NCI-H1694 (cell line): ENCODE measurements around the gene IL10RB.
A peak's percentile ranks its signal among the peaks of the same experiment; 100 is the strongest.
"Not testable (repeated sequence)": the region's sequence is repeated elsewhere in the genome, so short reads cannot be mapped to it uniquely, and the experiment has no call there.

Experiments used
- DNase-seq: peaks from one replicate; lab custom pipeline; 2025; lab: John Stamatoyannopoulos, UW

The IL10RB gene

GRCh38 chr21:33302055-33302454, 35.9 kb downstream of the IL10RB start:
- DNase-seq, result no peak

- no peak for DNase-seq
Observed at GRCh38 chr21:33302796-33303195, 36.6 kb downstream of the IL10RB start.

GRCh38 chr21:33305344-33305671, 39.1 kb downstream of the IL10RB start:
- DNase-seq, result no peak

- no peak for DNase-seq
Observed at GRCh38 chr21:33305938-33306337, 39.8 kb downstream of the IL10RB start.

- peak; percentile 99 for DNase-seq
Observed at GRCh38 chr21:33308586-33309490, 42.7 kb downstream of the IL10RB start.

GRCh38 chr21:33309778-33310177, 43.6 kb downstream of the IL10RB start:
- no peak for DNase-seq

- DNase-seq, result no peak
Observed at GRCh38 chr21:33312121-33312520, 46.0 kb downstream of the IL10RB start.

GRCh38 chr21:33313183-33313582, 47.0 kb downstream of the IL10RB start:
- no peak for DNase-seq

- no peak for DNase-seq
Observed at GRCh38 chr21:33313611-33314010, 47.4 kb downstream of the IL10RB start.

- DNase-seq, result no peak
Observed at GRCh38 chr21:33314111-33314510, 47.9 kb downstream of the IL10RB start.

- no peak for DNase-seq
Observed at GRCh38 chr21:33315946-33316710, 50.0 kb downstream of the IL10RB start.

GRCh38 chr21:33317145-33317544, 51.0 kb downstream of the IL10RB start:
- DNase-seq, result no peak

GRCh38 chr21:33317786-33318486, 51.8 kb downstream of the IL10RB start:
- no peak for DNase-seq

GRCh38 chr21:33321005-33321404, 54.8 kb downstream of the IL10RB start:
- DNase-seq, result not testable (repeated sequence)

GRCh38 chr21:33323610-33324009, 57.4 kb downstream of the IL10RB start:
- DNase-seq, result not testable (repeated sequence)

- peak; percentile 99 for DNase-seq
Observed at GRCh38 chr21:33324291-33325221, 58.4 kb downstream of the IL10RB start, which contains the start of gene IFNAR1. Gene IFNAR1 (plus strand): TSS chr21:33324970. CDS start chr21:33325056, 86 bp downstream.

- peak; percentile 58 for DNase-seq
Observed at GRCh38 chr21:33325222-33326067, 59.3 kb downstream of the IL10RB start.

GRCh38 chr21:33327326-33327725, 61.2 kb downstream of the IL10RB start:
- DNase-seq, result no peak

GRCh38 chr21:33327792-33328433, 61.7 kb downstream of the IL10RB start:
- DNase-seq, result no peak

GRCh38 chr21:33330726-33331125, 64.6 kb downstream of the IL10RB start:
- no peak for DNase-seq
